Upper lobe of left lung (tissue), 4 donors: Measurements from ENCODE around the gene BACE1.

ENCODE experiments used
- CTCF ChIP-seq, 6 experiments: fragments of 450-650 bp in 4 of 6; fragments of 200-600 bp in 2 of 6; sonication (generic) in 2 of 6; IDR thresholded peaks; one replicate each; pipeline ENCODE4 v1.5.1; 2016 to 2019; ENCODE audit warnings: antibody characterized with exemption in 6 of 6
- EP300 ChIP-seq, 4 donors: sonication (generic); formaldehyde crosslinking; IDR thresholded peaks; one replicate each; pipeline ENCODE4 v1.5.1; 2017; ENCODE audit warnings: antibody characterized with exemption in 4 of 4, control low read depth in 2 of 4
- POLR2A ChIP-seq, 4 donors: fragments of 450-650 bp; IDR thresholded peaks; one replicate each; pipeline ENCODE4 v1.5.1; 2016 to 2017; ENCODE audit warnings: antibody characterized with exemption in 4 of 4, mild to moderate bottlenecking in 2 of 4

GRCh38 chr11:117273550-117274289 lies 42.3 kb downstream of the BACE1 start:
- TF ChIP-seq CTCF (IDR thresholded peaks at IDR 0.05), result no peak
- TF ChIP-seq POLR2A (IDR thresholded peaks at IDR 0.05), result no peak
- TF ChIP-seq EP300 (IDR thresholded peaks at IDR 0.05), result no peak
